Measurements from ENCODE around the gene RABAC1.

RABAC1 gene

DNA sequence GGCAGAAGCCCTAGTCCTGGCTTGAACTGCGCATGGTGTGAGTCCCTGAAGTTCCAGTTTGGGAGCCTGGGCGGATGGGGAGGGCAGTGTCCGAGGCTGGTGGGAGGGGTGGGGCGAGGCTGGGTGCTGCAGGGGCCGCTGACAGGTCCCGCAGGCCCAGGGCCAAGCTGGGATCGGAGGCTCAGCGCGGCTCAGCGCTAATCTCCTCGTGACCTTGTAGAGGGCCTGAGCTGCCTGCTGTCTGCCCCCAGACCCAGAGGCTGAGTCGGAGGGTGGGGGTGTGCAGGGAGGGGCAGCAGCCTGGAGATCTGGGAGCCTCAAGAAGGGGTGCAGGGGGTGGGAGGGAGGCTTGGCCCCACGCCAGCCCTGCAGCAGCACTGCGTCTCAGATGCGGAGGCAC is 31.9 kb upstream of the RABAC1 start:
- H3K27me3 ChIP-seq (ENCODE audit: insufficient read depth, poor library complexity, severe bottlenecking): peaks cover 15% of the 10 kb centered on the region
- no peak overlapping the region for H3K4me3 ChIP-seq (replicated peaks; ENCODE audit: insufficient read depth, low read length)
- no peak for DNase-seq (ENCODE audit: low read depth in 1 of 2, low spot score in 1 of 2)
- TF ChIP-seq SPI1 (IDR thresholded peaks at IDR 0.05; ENCODE audit: borderline replicate concordance, low read depth): no peak
- no peak for TF ChIP-seq REST (IDR thresholded peaks at IDR 0.05; ENCODE audit: insufficient replicate concordance, low read depth)
- TF ChIP-seq, protein P1, sequence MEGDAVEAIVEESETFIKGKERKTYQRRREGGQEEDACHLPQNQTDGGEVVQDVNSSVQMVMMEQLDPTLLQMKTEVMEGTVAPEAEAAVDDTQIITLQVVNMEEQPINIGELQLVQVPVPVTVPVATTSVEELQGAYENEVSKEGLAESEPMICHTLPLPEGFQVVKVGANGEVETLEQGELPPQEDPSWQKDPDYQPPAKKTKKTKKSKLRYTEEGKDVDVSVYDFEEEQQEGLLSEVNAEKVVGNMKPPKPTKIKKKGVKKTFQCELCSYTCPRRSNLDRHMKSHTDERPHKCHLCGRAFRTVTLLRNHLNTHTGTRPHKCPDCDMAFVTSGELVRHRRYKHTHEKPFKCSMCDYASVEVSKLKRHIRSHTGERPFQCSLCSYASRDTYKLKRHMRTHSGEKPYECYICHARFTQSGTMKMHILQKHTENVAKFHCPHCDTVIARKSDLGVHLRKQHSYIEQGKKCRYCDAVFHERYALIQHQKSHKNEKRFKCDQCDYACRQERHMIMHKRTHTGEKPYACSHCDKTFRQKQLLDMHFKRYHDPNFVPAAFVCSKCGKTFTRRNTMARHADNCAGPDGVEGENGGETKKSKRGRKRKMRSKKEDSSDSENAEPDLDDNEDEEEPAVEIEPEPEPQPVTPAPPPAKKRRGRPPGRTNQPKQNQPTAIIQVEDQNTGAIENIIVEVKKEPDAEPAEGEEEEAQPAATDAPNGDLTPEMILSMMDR (IDR thresholded peaks at IDR 0.05; ENCODE audit: insufficient read depth, low read length): no peak
- no peak for TF ChIP-seq POLR2AphosphoS5 (IDR thresholded peaks at IDR 0.05; ENCODE audit: low read depth)
- no peak for TF ChIP-seq GABPA (IDR thresholded peaks at IDR 0.05; ENCODE audit: low read depth)
- no peak overlapping the region for H3K27ac ChIP-seq (replicated peaks)

DNA sequence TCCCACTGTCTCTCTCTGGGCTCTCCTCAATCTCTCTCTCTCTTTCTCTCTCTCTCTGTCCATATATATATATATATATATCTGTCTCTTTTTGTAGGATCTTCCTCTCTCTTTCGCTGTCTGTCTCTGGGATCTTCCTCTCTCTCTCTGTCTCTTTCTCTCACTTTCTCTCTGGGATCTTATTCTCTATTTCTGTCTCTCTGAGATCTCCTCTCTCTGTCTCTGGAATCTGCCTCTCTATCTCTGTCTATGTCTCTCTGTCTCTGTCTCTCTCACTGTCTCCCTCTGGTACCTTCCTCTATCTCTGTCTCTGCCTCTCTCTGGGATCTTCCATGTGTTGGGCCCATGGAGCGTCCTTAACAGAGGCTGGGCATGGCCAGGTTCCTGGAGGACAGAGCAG is 31.5 kb upstream of the RABAC1 start:
- no peak for DNase-seq (ENCODE audit: low read depth in 1 of 2, low spot score in 1 of 2)
- H3K27me3 ChIP-seq (ENCODE audit: insufficient read depth, poor library complexity, severe bottlenecking): peaks cover 15% of the 10 kb centered on the region
- no peak overlapping the region for H3K4me3 ChIP-seq (replicated peaks; ENCODE audit: insufficient read depth, low read length)
- H3K27ac ChIP-seq (replicated peaks): no peak overlapping the region
- no peak for TF ChIP-seq GABPA (IDR thresholded peaks at IDR 0.05; ENCODE audit: low read depth)

- TF ChIP-seq, protein P1 (IDR thresholded peaks at IDR 0.05; ENCODE audit: insufficient read depth, low read length): no peak
- TF ChIP-seq REST (IDR thresholded peaks at IDR 0.05; ENCODE audit: insufficient replicate concordance, low read depth) (no peak), SPI1 (IDR thresholded peaks at IDR 0.05; ENCODE audit: borderline replicate concordance, low read depth) (no peak), GABPA (IDR thresholded peaks at IDR 0.05; ENCODE audit: low read depth) (no peak), POLR2AphosphoS5 (IDR thresholded peaks at IDR 0.05; ENCODE audit: low read depth) (no peak)
- no peak for DNase-seq (ENCODE audit: low read depth in 1 of 2, low spot score in 1 of 2)
- H3K27ac ChIP-seq (replicated peaks): no peak overlapping the region
- H3K4me3 ChIP-seq (replicated peaks; ENCODE audit: insufficient read depth, low read length): no peak overlapping the region
- peaks cover 15% of the 10 kb centered on the region for H3K27me3 ChIP-seq (ENCODE audit: insufficient read depth, poor library complexity, severe bottlenecking)
Measured at GRCh38 chr19:41990028-41990427, 30.9 kb upstream of the RABAC1 start.

- Histone ChIP-seq H3K27ac (replicated peaks) (no peak overlapping the region), H3K27me3 (ENCODE audit: insufficient read depth, poor library complexity, severe bottlenecking) (peaks cover 15% of the 10 kb centered on the region), H3K4me3 (replicated peaks; ENCODE audit: insufficient read depth, low read length) (no peak overlapping the region)
- DNase-seq (ENCODE audit: low read depth in 1 of 2, low spot score in 1 of 2): no peak
- TF ChIP-seq REST (IDR thresholded peaks at IDR 0.05; ENCODE audit: insufficient replicate concordance, low read depth) (no peak), SPI1 (IDR thresholded peaks at IDR 0.05; ENCODE audit: borderline replicate concordance, low read depth) (no peak), GABPA (IDR thresholded peaks at IDR 0.05; ENCODE audit: low read depth) (no peak), POLR2AphosphoS5 (IDR thresholded peaks at IDR 0.05; ENCODE audit: low read depth) (no peak)
- TF ChIP-seq, protein P1 (IDR thresholded peaks at IDR 0.05; ENCODE audit: insufficient read depth, low read length): no peak
Measured at GRCh38 chr19:41988947-41989346, 29.8 kb upstream of the RABAC1 start.

All from HL-60 (cell line).